Esophagus muscularis mucosa (tissue), 4 donors: ENCODE results near the gene ARHGAP21. TPM values are rescaled to one million over a fixed set of nuclear protein-coding genes. Genes with fewer than 3 reads are reported as not detected.
A peak's percentile ranks its signal among the peaks of the same experiment; 100 is the strongest.

Experiments used
- DNase-seq: peaks from one replicate; pipeline ENCODE4 v3.0.0-alpha.2; 2017; ENCODE audit errors: extremely low spot score
- H3K27ac ChIP-seq, 4 donors: fragments of 200-600 bp; sonication (generic); replicated peaks in 1 of 4; 1 replicate in 3 of 4; 2 replicates in 1 of 4; pipeline ENCODE4 v1.5.1; 2016 to 2019; ENCODE audit warnings: mild to moderate bottlenecking in 1 of 4
- H3K27me3 ChIP-seq, 4 donors: fragments of 200-600 bp; sonication (generic); one replicate each; pipeline versions ENCODE4 v1.5.1 to v1.6.0; 2016 to 2019
- H3K36me3 ChIP-seq, 4 donors: fragments of 200-600 bp; sonication (generic); one replicate each; pipeline ENCODE4 v1.5.1; 2016 to 2019
- H3K4me1 ChIP-seq, 4 donors: fragments of 200-600 bp; sonication (generic); one replicate each; pipeline ENCODE4 v1.5.1; 2016 to 2019
- H3K4me3 ChIP-seq, 4 donors: fragments of 200-600 bp; sonication (generic); 1 replicate in 2 of 4; 2 replicates in 2 of 4; pipeline ENCODE4 v1.5.1; 2016 to 2019; ENCODE audit warnings: mild to moderate bottlenecking in 4 of 4, moderate library complexity in 1 of 4
- H3K9me3 ChIP-seq, 4 donors: fragments of 200-600 bp; sonication (generic); 1 replicate in 3 of 4; 2 replicates in 1 of 4; pipeline ENCODE4 v1.5.1; 2016 to 2019
- EP300 ChIP-seq: sonication (generic); formaldehyde crosslinking; IDR thresholded peaks from one replicate; pipeline ENCODE4 v1.6.1; 2017; ENCODE audit warnings: antibody characterized with exemption
- POLR2A ChIP-seq: fragments of 450-650 bp; IDR thresholded peaks from one replicate; pipeline ENCODE4 v1.6.1; 2017; ENCODE audit warnings: antibody characterized with exemption, moderate library complexity, mild to moderate bottlenecking, low read depth
- POLR2AphosphoS5 ChIP-seq, 2 donors: sonication (generic); formaldehyde crosslinking; IDR thresholded peaks; one replicate each; pipeline ENCODE4 v1.6.1; 2017; ENCODE audit warnings: antibody characterized with exemption in 2 of 2
- WGBS: methylation state at CpG from one replicate; pipeline ENCODE4 v1.1.5; 2018; 5-methylcytosine and 5-hydroxymethylcytosine counted together
- intact Hi-C: fragments of 100-400 bp; cut with DNase I; formaldehyde crosslinking; loops from one replicate; pipeline ENCODE4 v1.15.1; 2023
- total RNA-seq, 4 donors: library from RNA; depleted of rRNA; stranded (reverse); fragments of >200 nt; gene quantifications; one replicate each; pipeline versions ENCODE4 v1.1.0 to v1.2.1, GENCODE V29; 2016
- TF ChIP-seq, protein P1 (sequence below), 3 experiments: fragments of 200-600 bp in 2 of 3; fragments of 450-650 bp in 1 of 3; sonication (generic) in 2 of 3; IDR thresholded peaks; one replicate each; pipeline ENCODE4 v1.5.1; 2017 to 2019; ENCODE audit warnings: antibody characterized with exemption in 3 of 3, mild to moderate bottlenecking in 2 of 3, moderate library complexity in 1 of 3

Gene ARHGAP21
- total RNA-seq, 4 donors from 2014 or later, result 52.7 to 65.7 (median 61.1) TPM

DNA sequence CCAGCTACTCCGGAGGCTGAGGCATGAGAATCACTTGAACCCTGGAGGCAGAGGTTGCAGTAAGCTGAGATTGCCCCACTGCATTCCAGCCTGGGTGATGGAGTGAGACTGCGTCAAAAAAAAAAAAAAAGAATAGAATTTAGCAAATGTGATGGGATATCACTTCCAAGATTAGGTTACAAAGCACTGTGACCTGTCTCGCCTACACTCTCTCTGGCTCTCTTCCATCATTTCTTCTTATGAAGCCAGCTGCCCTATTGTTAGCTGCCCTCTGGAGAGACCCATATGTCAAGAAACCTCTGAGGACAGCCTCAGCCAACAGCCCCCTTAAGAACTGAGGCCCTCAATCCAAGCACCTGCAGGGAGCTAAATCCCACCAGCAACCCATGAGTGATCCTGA lies 28.2 kb downstream of the ARHGAP21 start:
- TF ChIP-seq EP300 (no peak), POLR2AphosphoS5 (IDR thresholded peaks at IDR 0.05) (no peak), POLR2A (no peak)
- TF ChIP-seq, protein P1, sequence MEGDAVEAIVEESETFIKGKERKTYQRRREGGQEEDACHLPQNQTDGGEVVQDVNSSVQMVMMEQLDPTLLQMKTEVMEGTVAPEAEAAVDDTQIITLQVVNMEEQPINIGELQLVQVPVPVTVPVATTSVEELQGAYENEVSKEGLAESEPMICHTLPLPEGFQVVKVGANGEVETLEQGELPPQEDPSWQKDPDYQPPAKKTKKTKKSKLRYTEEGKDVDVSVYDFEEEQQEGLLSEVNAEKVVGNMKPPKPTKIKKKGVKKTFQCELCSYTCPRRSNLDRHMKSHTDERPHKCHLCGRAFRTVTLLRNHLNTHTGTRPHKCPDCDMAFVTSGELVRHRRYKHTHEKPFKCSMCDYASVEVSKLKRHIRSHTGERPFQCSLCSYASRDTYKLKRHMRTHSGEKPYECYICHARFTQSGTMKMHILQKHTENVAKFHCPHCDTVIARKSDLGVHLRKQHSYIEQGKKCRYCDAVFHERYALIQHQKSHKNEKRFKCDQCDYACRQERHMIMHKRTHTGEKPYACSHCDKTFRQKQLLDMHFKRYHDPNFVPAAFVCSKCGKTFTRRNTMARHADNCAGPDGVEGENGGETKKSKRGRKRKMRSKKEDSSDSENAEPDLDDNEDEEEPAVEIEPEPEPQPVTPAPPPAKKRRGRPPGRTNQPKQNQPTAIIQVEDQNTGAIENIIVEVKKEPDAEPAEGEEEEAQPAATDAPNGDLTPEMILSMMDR (IDR thresholded peaks at IDR 0.05), result no peak
- 91% methylated on average over 3 of the region's 3 CpGs for WGBS
- intact Hi-C loops, result no loop called here

GRCh38 chr10:24694086-24694485 lies 29.6 kb downstream of the ARHGAP21 start:
- DNase-seq, result no peak
- WGBS, result 90% methylated on average over 5 of the region's 5 CpGs
- Histone ChIP-seq H3K36me3 (no peaks in the 10 kb centered on the region), H3K27me3 (no peaks in the 10 kb centered on the region), H3K4me1 (peaks cover 37 to 56% (median 38%) of the 10 kb centered on the region in 4 donors), H3K9me3 (no peaks in the 10 kb centered on the region), H3K4me3 (no peak overlapping the region), H3K27ac (no peak overlapping the region)
- TF ChIP-seq, protein P1 (IDR thresholded peaks at IDR 0.05), result no peak
- intact Hi-C loops, result no loop called here

More for the DNA sequence above, 28.2 kb downstream of the ARHGAP21 start:
- Histone ChIP-seq H3K4me1 (peaks cover 37 to 54% (median 43%) of the 10 kb centered on the region in 4 donors), H3K27ac (no peak overlapping the region), H3K27me3 (no peaks in the 10 kb centered on the region), H3K9me3 (no peaks in the 10 kb centered on the region), H3K36me3 (no peaks in the 10 kb centered on the region), H3K4me3 (no peak overlapping the region)
- no peak for DNase-seq

GRCh38 chr10:24690961-24691512 lies 32.6 kb downstream of the ARHGAP21 start:
- Histone ChIP-seq H3K9me3 (no peaks in the 10 kb centered on the region), H3K36me3 (no peaks in the 10 kb centered on the region), H3K27ac (peak overlapping the region in 2 of 4 donors; percentile 37 to 43), H3K27me3 (no peaks in the 10 kb centered on the region), H3K4me3 (no peak overlapping the region), H3K4me1 (peaks cover 20 to 34% (median 31%) of the 10 kb centered on the region in 4 donors)
- no peak for DNase-seq
- TF ChIP-seq POLR2A, result no peak
- TF ChIP-seq EP300, result no peak
- TF ChIP-seq POLR2AphosphoS5 (IDR thresholded peaks at IDR 0.05), result no peak
- 45% methylated on average over 4 of the region's 4 CpGs for WGBS
- intact Hi-C loops, result no loop called here

- Histone ChIP-seq H3K9me3 (no peaks in the 10 kb centered on the region), H3K36me3 (no peaks in the 10 kb centered on the region), H3K4me3 (no peak overlapping the region), H3K4me1 (peaks cover 14 to 38% (median 21%) of the 10 kb centered on the region in 4 donors), H3K27me3 (no peaks in the 10 kb centered on the region), H3K27ac (no peak overlapping the region)
- no peak for TF ChIP-seq POLR2AphosphoS5 (IDR thresholded peaks at IDR 0.05)
- TF ChIP-seq, protein P1 (IDR thresholded peaks at IDR 0.05), result no peak
- TF ChIP-seq EP300, result no peak
- no peak for TF ChIP-seq POLR2A
- WGBS, result 72% methylated on average over 4 of the region's 4 CpGs
- no peak for DNase-seq
- intact Hi-C loops, result no loop called here
Observed at GRCh38 chr10:24685958-24686540, 37.6 kb downstream of the ARHGAP21 start.

GRCh38 chr10:24683554-24683953 lies 40.1 kb downstream of the ARHGAP21 start:
- H3K4me1 ChIP-seq, result peaks cover 15 to 38% (median 19%) of the 10 kb centered on the region in 4 donors
- intact Hi-C loops, result no loop called here
- H3K4me3 ChIP-seq, result no peak overlapping the region
- H3K27ac ChIP-seq, result no peak overlapping the region
- no peaks in the 10 kb centered on the region for H3K36me3 ChIP-seq
- DNase-seq, result no peak
- H3K27me3 ChIP-seq, result no peaks in the 10 kb centered on the region
- TF ChIP-seq EP300 (no peak), POLR2AphosphoS5 (IDR thresholded peaks at IDR 0.05) (no peak), POLR2A (no peak)
- TF ChIP-seq, protein P1 (IDR thresholded peaks at IDR 0.05), result no peak
- H3K9me3 ChIP-seq, result no peaks in the 10 kb centered on the region
